Smooth muscle cell (in vitro differentiated cells): ENCODE data around the gene KRT7. TPM values are rescaled to one million over a fixed set of nuclear protein-coding genes. Genes with fewer than 3 reads are reported as not detected.

Experiments
- DNase-seq: peaks from one replicate; lab custom pipeline; 2025; ENCODE audit not compliant: unreplicated experiment; lab: John Stamatoyannopoulos, UW
- H2AFZ ChIP-seq: fragments of 200-600 bp; sonication (generic); 2 replicates; pipeline ENCODE4 v1.6.0; 2016; ENCODE audit warnings: antibody characterized with exemption, low read depth, mild to moderate bottlenecking
- H3F3A ChIP-seq: fragments of 200-600 bp; sonication (generic); 2 replicates; pipeline ENCODE4 v1.6.0; 2017; ENCODE audit warnings: antibody characterized with exemption, low read depth
- H3K27ac ChIP-seq: fragments of 200-600 bp; sonication (generic); 2 replicates; pipeline ENCODE4 v1.5.1; 2016; ENCODE audit warnings: low read depth, mild to moderate bottlenecking
- H3K27me3 ChIP-seq: fragments of 200-600 bp; sonication (generic); 2 replicates; pipeline ENCODE4 v1.6.1; 2016; ENCODE audit warnings: low read depth, mild to moderate bottlenecking
- H3K36me3 ChIP-seq: fragments of 200-600 bp; sonication (generic); 2 replicates; pipeline ENCODE4 v1.5.1; 2016; ENCODE audit warnings: low read depth
- H3K4me1 ChIP-seq: fragments of 200-600 bp; sonication (generic); 2 replicates; pipeline ENCODE4 v1.5.1; 2016; ENCODE audit warnings: low read depth
- H3K4me2 ChIP-seq: fragments of 200-600 bp; sonication (generic); 2 replicates; pipeline ENCODE4 v1.6.0; 2016; ENCODE audit warnings: mild to moderate bottlenecking
- H3K4me3 ChIP-seq: fragments of 200-600 bp; sonication (generic); 2 replicates; pipeline ENCODE4 v1.5.1; 2016; ENCODE audit warnings: mild to moderate bottlenecking
- H3K79me2 ChIP-seq: fragments of 200-600 bp; sonication (generic); 2 replicates; pipeline ENCODE4 v1.6.0; 2016; ENCODE audit warnings: low read depth, mild to moderate bottlenecking
- H3K9ac ChIP-seq: fragments of 200-600 bp; sonication (generic); 2 replicates; pipeline ENCODE4 v1.6.0; 2016; ENCODE audit warnings: low read depth
- H3K9me3 ChIP-seq: fragments of 200-600 bp; sonication (generic); replicated peaks from 2 replicates; pipeline ENCODE4 v1.5.1; 2016; ENCODE audit warnings: low read depth
- H4K20me1 ChIP-seq: fragments of 200-600 bp; sonication (generic); 2 replicates; pipeline ENCODE4 v1.6.0; 2016; ENCODE audit warnings: low read depth
- WGBS: methylation state at CpG from one replicate; pipeline ENCODE4 v1.1.7; 2016; ENCODE audit warnings: low lambda C conversion rate; 5-methylcytosine and 5-hydroxymethylcytosine counted together
- polyA plus RNA-seq: library from polyadenylated mRNA; unstranded; fragments of >200 nt; fragmentation: Nextera tagmentation; extraction: Ambion mirVana; gene quantifications from 2 replicates; pipeline ENCODE4 v1.2.1, GENCODE V29; 2016
- total RNA-seq: library from RNA; depleted of rRNA; stranded (reverse); fragments of >200 nt; gene quantifications from 2 replicates; pipeline ENCODE4 v1.2.3, GENCODE V29; 2014
- TF ChIP-seq, protein P1 (sequence below): fragments of 200-600 bp; sonication (generic); IDR thresholded peaks from 2 replicates; pipeline ENCODE4 v1.5.1; 2017; ENCODE audit warnings: borderline replicate concordance, mild to moderate bottlenecking, antibody characterized with exemption; ENCODE audit not compliant: insufficient read depth, poor library complexity, severe bottlenecking

The KRT7 gene
- total and polyA plus RNA-seq, 2 experiments from 2014 or later = 190 to 214 TPM

DNA sequence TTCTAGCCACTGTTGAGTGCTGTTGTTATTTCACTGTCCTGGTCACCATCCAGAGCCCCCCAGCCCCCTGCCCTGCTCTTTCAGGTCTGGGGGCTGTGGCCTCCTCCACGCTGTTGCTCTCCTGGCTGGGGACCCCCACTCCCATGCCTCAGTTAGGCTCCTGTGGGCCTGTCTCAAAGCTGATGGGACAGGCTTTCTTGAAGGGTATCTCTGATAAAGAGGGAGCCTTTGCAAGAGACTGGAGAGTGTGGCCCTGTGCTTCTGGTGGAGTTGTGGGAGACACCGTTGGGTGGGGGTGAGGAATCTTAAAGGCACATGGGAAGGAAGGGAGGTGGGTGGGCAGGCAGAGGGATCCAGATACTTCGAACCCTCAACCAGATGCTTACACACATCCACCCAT lies 29.2 kb downstream of the KRT7 start:
- no peak overlapping the region for H2AFZ ChIP-seq
- DNase-seq = no peak
- H3K9ac ChIP-seq = no peak overlapping the region
- H3K4me1 ChIP-seq = no peaks in the 10 kb centered on the region
- H3K27ac ChIP-seq = no peak overlapping the region
- no peaks in the 10 kb centered on the region for H4K20me1 ChIP-seq
- no peak overlapping the region for H3K4me2 ChIP-seq
- 75% methylated on average over 3 of the region's 3 CpGs for WGBS
- TF ChIP-seq, protein P1, sequence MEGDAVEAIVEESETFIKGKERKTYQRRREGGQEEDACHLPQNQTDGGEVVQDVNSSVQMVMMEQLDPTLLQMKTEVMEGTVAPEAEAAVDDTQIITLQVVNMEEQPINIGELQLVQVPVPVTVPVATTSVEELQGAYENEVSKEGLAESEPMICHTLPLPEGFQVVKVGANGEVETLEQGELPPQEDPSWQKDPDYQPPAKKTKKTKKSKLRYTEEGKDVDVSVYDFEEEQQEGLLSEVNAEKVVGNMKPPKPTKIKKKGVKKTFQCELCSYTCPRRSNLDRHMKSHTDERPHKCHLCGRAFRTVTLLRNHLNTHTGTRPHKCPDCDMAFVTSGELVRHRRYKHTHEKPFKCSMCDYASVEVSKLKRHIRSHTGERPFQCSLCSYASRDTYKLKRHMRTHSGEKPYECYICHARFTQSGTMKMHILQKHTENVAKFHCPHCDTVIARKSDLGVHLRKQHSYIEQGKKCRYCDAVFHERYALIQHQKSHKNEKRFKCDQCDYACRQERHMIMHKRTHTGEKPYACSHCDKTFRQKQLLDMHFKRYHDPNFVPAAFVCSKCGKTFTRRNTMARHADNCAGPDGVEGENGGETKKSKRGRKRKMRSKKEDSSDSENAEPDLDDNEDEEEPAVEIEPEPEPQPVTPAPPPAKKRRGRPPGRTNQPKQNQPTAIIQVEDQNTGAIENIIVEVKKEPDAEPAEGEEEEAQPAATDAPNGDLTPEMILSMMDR = no peak
- H3K9me3 ChIP-seq = no peaks in the 10 kb centered on the region
- H3K36me3 ChIP-seq = no peaks in the 10 kb centered on the region
- no peaks in the 10 kb centered on the region for H3K79me2 ChIP-seq
- no peak overlapping the region for H3K4me3 ChIP-seq
- no peaks in the 10 kb centered on the region for H3F3A ChIP-seq
- peaks cover 46% of the 10 kb centered on the region for H3K27me3 ChIP-seq

DNA sequence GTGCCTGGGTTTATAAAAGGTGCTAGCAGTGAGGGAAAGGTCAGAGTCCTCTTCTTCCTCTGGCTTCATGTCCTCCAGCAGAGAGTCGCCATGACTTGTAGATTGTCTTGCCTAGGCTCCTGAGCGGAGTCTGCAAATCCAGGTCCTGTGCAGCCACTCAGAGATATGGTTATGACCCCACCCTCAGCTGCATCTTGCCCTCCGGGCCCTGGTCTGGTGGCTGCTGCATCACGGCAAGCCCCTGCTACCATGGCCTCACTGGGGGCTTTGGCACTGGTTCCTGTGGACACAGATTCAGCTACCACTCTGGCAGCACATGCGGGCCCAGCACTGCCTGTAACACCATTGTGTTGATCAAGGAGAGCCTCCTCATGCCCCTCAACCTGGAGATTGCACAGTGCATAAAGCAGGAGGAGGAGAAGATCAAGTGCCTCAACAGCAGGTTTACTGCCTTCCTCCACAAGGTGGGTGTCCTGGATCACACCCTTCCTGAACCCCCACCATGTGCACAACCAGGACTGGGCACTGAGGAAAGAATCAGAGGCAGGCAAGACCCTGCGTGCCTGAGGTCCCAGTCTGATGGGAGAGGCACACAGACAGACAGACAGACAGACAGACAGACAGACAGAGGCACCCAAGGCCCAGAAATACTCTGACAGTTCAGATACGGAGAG lies 30.9 kb downstream of the KRT7 start:
- Histone ChIP-seq H4K20me1 (no peaks in the 10 kb centered on the region), H2AFZ (no peak overlapping the region), H3K27me3 (peaks cover 35% of the 10 kb centered on the region), H3K79me2 (no peaks in the 10 kb centered on the region), H3K36me3 (no peaks in the 10 kb centered on the region), H3K4me2 (no peak overlapping the region), H3K9ac (no peak overlapping the region), H3K4me3 (no peak overlapping the region), H3F3A (no peaks in the 10 kb centered on the region), H3K27ac (no peak overlapping the region), H3K4me1 (no peaks in the 10 kb centered on the region), H3K9me3 (no peaks in the 10 kb centered on the region)
- no peak for DNase-seq
- TF ChIP-seq, protein P1 = no peak
- WGBS = 85% methylated on average over 7 of the region's 7 CpGs

DNA sequence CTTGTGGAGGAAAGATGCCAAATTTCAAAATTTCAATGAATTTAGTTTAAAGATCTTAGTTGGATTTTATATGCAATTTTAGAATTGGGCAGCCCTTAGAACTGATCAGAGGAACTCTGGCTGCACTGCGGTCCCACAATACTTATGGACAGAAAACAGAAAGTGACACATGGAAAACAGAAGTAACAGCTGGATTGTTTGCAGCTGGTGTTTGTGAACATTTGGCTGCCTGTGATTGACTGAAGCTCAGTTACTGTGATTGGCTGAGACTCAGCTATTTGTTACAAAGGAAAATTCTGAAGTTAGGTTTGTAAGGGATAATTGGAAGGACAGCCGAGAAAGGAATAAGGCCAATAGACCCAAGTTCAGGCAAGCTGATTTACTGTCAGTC lies 31.4 kb downstream of the KRT7 start:
- H3K4me1 ChIP-seq = no peaks in the 10 kb centered on the region
- no peaks in the 10 kb centered on the region for H4K20me1 ChIP-seq
- H3K9ac ChIP-seq = no peak overlapping the region
- DNase-seq = no peak
- H3K79me2 ChIP-seq = no peaks in the 10 kb centered on the region
- H3K36me3 ChIP-seq = no peaks in the 10 kb centered on the region
- TF ChIP-seq, protein P1 = no peak
- H3K27ac ChIP-seq = no peak overlapping the region
- H3F3A ChIP-seq = no peaks in the 10 kb centered on the region
- H3K4me3 ChIP-seq = no peak overlapping the region
- WGBS = 95% methylated on average over 2 of the region's 2 CpGs
- no peaks in the 10 kb centered on the region for H3K9me3 ChIP-seq
- H3K27me3 ChIP-seq = peaks cover 33% of the 10 kb centered on the region
- no peak overlapping the region for H3K4me2 ChIP-seq
- no peak overlapping the region for H2AFZ ChIP-seq

DNA sequence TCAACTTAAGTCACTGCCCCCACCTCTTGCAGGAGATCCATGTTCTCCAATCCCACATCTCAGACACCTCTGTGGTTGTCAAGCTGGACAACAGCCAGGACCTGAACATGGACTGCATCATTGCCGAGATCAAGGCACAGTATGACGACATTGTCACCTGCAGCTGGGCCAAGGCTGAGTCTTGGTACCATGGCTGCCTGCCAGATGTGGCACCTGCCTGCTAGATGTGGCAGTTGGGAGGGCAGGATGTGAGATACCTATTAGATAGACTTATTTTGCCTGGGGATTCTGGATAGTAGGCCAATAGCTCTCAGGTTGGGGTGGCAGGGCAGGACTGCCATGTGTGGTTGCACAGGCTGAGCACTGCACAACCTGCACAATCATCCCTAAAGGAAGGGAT lies 33.5 kb downstream of the KRT7 start:
- H3K27me3 ChIP-seq = peaks cover 30% of the 10 kb centered on the region
- H3K9me3 ChIP-seq = no peaks in the 10 kb centered on the region
- TF ChIP-seq, protein P1 = no peak
- H3F3A ChIP-seq = no peaks in the 10 kb centered on the region
- H3K4me2 ChIP-seq = no peak overlapping the region
- DNase-seq = no peak
- H3K79me2 ChIP-seq = no peaks in the 10 kb centered on the region
- no peaks in the 10 kb centered on the region for H4K20me1 ChIP-seq
- no peak overlapping the region for H3K4me3 ChIP-seq
- no peaks in the 10 kb centered on the region for H3K4me1 ChIP-seq
- H3K9ac ChIP-seq = no peak overlapping the region
- no peak overlapping the region for H3K27ac ChIP-seq
- WGBS = 94% methylated on average over 2 of the region's 2 CpGs
- no peak overlapping the region for H2AFZ ChIP-seq
- H3K36me3 ChIP-seq = no peaks in the 10 kb centered on the region
